GM21723 (cell line): ENCODE data around the gene OR10D3.
A peak's percentile ranks its signal among the peaks of the same experiment; 100 is the strongest.
"Not testable (repeated sequence)": the region's sequence is repeated elsewhere in the genome, so short reads cannot be mapped to it uniquely, and the experiment has no call there.

ENCODE experiments used
- ATAC-seq: cut with Tn5 transposase; IDR thresholded peaks from one replicate; pipeline ENCODE4 v1.9.1; 2021; ENCODE audit warnings: mild to moderate bottlenecking, moderate library complexity; ENCODE audit not compliant: unreplicated experiment

Gene OR10D3

GRCh38 chr11:124194293-124195188, 11.4 kb downstream of the OR10D3 start:
- no peak for ATAC-seq

GRCh38 chr11:124195189-124195734, 12.1 kb downstream of the OR10D3 start:
- ATAC-seq, result peak; percentile 94

GRCh38 chr11:124197999-124198398, 14.9 kb downstream of the OR10D3 start:
- ATAC-seq, result no peak

GRCh38 chr11:124198897-124199296, 15.8 kb downstream of the OR10D3 start:
- ATAC-seq, result no peak

GRCh38 chr11:124199702-124200101, 16.6 kb downstream of the OR10D3 start:
- ATAC-seq, result no peak

GRCh38 chr11:124200671-124201070, 17.5 kb downstream of the OR10D3 start:
- no peak for ATAC-seq

- no peak for ATAC-seq
Observed at GRCh38 chr11:124202951-124203350, 19.8 kb downstream of the OR10D3 start.

GRCh38 chr11:124204008-124204407, 20.9 kb downstream of the OR10D3 start:
- no peak for ATAC-seq

- ATAC-seq, result no peak
Observed at GRCh38 chr11:124207102-124207792, 24.1 kb downstream of the OR10D3 start.

- no peak for ATAC-seq
Observed at GRCh38 chr11:124209824-124210357, 26.7 kb downstream of the OR10D3 start.

GRCh38 chr11:124210421-124210820, 27.3 kb downstream of the OR10D3 start:
- ATAC-seq, result no peak

- ATAC-seq, result no peak
Observed at GRCh38 chr11:124211321-124211720, 28.2 kb downstream of the OR10D3 start.

- no peak for ATAC-seq
Observed at GRCh38 chr11:124214027-124214426, 30.9 kb downstream of the OR10D3 start.

GRCh38 chr11:124219126-124219525, 36.0 kb downstream of the OR10D3 start:
- ATAC-seq, result no peak

GRCh38 chr11:124222407-124222806, 39.3 kb downstream of the OR10D3 start:
- ATAC-seq, result no peak

- ATAC-seq, result not testable (repeated sequence)
Observed at GRCh38 chr11:124224618-124225423, 41.7 kb downstream of the OR10D3 start.

- no peak for ATAC-seq
Observed at GRCh38 chr11:124225471-124225870, 42.3 kb downstream of the OR10D3 start.

GRCh38 chr11:124233376-124233775, 50.2 kb downstream of the OR10D3 start:
- ATAC-seq, result no peak
